ENCODE data around the gene OAT.

GRCh38 chr10:124376411-124376810 is 42.3 kb downstream of the OAT start:
- TF ChIP-seq, protein P1, sequence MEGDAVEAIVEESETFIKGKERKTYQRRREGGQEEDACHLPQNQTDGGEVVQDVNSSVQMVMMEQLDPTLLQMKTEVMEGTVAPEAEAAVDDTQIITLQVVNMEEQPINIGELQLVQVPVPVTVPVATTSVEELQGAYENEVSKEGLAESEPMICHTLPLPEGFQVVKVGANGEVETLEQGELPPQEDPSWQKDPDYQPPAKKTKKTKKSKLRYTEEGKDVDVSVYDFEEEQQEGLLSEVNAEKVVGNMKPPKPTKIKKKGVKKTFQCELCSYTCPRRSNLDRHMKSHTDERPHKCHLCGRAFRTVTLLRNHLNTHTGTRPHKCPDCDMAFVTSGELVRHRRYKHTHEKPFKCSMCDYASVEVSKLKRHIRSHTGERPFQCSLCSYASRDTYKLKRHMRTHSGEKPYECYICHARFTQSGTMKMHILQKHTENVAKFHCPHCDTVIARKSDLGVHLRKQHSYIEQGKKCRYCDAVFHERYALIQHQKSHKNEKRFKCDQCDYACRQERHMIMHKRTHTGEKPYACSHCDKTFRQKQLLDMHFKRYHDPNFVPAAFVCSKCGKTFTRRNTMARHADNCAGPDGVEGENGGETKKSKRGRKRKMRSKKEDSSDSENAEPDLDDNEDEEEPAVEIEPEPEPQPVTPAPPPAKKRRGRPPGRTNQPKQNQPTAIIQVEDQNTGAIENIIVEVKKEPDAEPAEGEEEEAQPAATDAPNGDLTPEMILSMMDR (conservative IDR thresholded peaks at IDR 0.05; ENCODE audit: low read depth, low read length): no peak
- TF ChIP-seq EZH2 (IDR thresholded peaks at IDR 0.05; ENCODE audit: low read length, unreplicated experiment) (no peak), EZH2phosphoT487 (IDR thresholded peaks at IDR 0.05; ENCODE audit: borderline replicate concordance, low read length) (no peak)

Measured in PC-3 (cell line).